CD4-positive, alpha-beta T cell treated with Interleukin-2 at 100 ng/mL for 4 hours (primary cell): ENCODE measurements around the gene HMGCS1.
"Not testable (repeated sequence)": the region's sequence is repeated elsewhere in the genome, so short reads cannot be mapped to it uniquely, and the experiment has no call there.

ENCODE experiments used
- DNase-seq: peaks from one replicate; pipeline ENCODE4 v3.0.0-alpha.2; 2020; ENCODE audit warnings: low spot score

The HMGCS1 gene

GRCh38 chr5:43313035-43313853, at the start of gene HMGCS1:
TSS of gene HMGCS1 (minus strand) at chr5:43313412. CDS start at chr5:43298965, 14,447 bp downstream.
- DNase-seq: peak; percentile 99

- DNase-seq: no peak
These were observed 45.5 kb upstream of the HMGCS1 start for GRCh38 chr5:43358726-43359125.

- no peak for DNase-seq
These were observed 45.1 kb upstream of the HMGCS1 start for GRCh38 chr5:43358301-43358700.

GRCh38 chr5:43357878-43358281, 44.7 kb upstream of the HMGCS1 start:
- DNase-seq: no peak

- no peak for DNase-seq
These were observed 43.9 kb upstream of the HMGCS1 start for GRCh38 chr5:43357067-43357466.

GRCh38 chr5:43354774-43355173, 41.6 kb upstream of the HMGCS1 start:
- DNase-seq: no peak

GRCh38 chr5:43353668-43354067, 40.5 kb upstream of the HMGCS1 start:
- DNase-seq: no peak

GRCh38 chr5:43352915-43353314, 39.7 kb upstream of the HMGCS1 start:
- no peak for DNase-seq

- DNase-seq: no peak
These were observed 38.9 kb upstream of the HMGCS1 start for GRCh38 chr5:43352131-43352530.

- no peak for DNase-seq
These were observed 35.7 kb upstream of the HMGCS1 start for GRCh38 chr5:43348861-43349363.

GRCh38 chr5:43348207-43348606, 35.0 kb upstream of the HMGCS1 start:
- DNase-seq: no peak

- DNase-seq: no peak
These were observed 25.6 kb upstream of the HMGCS1 start for GRCh38 chr5:43338862-43339261.

- DNase-seq: no peak
These were observed 22.9 kb upstream of the HMGCS1 start for GRCh38 chr5:43336159-43336558.

- no peak for DNase-seq
These were observed 22.5 kb upstream of the HMGCS1 start for GRCh38 chr5:43335681-43336080.

GRCh38 chr5:43332401-43332800, 19.2 kb upstream of the HMGCS1 start:
- no peak for DNase-seq

GRCh38 chr5:43325624-43326023, 12.4 kb upstream of the HMGCS1 start:
- not testable (repeated sequence) for DNase-seq

GRCh38 chr5:43323488-43323887, 10.3 kb upstream of the HMGCS1 start:
- DNase-seq: not testable (repeated sequence)

GRCh38 chr5:43320846-43321245, 7.6 kb upstream of the HMGCS1 start:
- DNase-seq: no peak

GRCh38 chr5:43316421-43316820, 3.2 kb upstream of the HMGCS1 start:
- no peak for DNase-seq

- no peak for DNase-seq
These were observed 2.5 kb upstream of the HMGCS1 start for GRCh38 chr5:43315682-43316081.

- peak; percentile 58 for DNase-seq
These were observed 2.1 kb upstream of the HMGCS1 start for GRCh38 chr5:43315263-43315662.

- no peak for DNase-seq
These were observed 1.5 kb upstream of the HMGCS1 start for GRCh38 chr5:43314724-43315123.

GRCh38 chr5:43313854-43314457, 744 bp upstream of the HMGCS1 start:
- no peak for DNase-seq

- DNase-seq: no peak
These were observed 545 bp downstream of the HMGCS1 start for GRCh38 chr5:43312699-43313034.
